HUES64 (cell line): ENCODE measurements around the gene DROSHA.

Experiments
- H3K27ac ChIP-seq: 2 replicates; pipeline ENCODE4 v1.7.0; 2013; ENCODE audit warnings: low read depth, low read length, inconsistent platforms
- H3K27me3 ChIP-seq: 2 replicates; pipeline ENCODE4 v1.6.1; 2013; ENCODE audit warnings: mild to moderate bottlenecking, low read length; ENCODE audit not compliant: insufficient read depth
- H3K36me3 ChIP-seq: 2 replicates; pipeline ENCODE4 v1.6.1; 2013; ENCODE audit warnings: mild to moderate bottlenecking, low read length; ENCODE audit not compliant: insufficient read depth
- H3K4me1 ChIP-seq: 2 replicates; pipeline ENCODE4 v1.6.1; 2013; ENCODE audit warnings: mild to moderate bottlenecking, low read length, moderate library complexity; ENCODE audit not compliant: insufficient read depth
- H3K4me3 ChIP-seq: 2 replicates; pipeline ENCODE4 v1.5.1; 2013; ENCODE audit warnings: mild to moderate bottlenecking, low read length, moderate library complexity
- H3K9ac ChIP-seq: 2 replicates; pipeline ENCODE4 v1.6.1; 2013; ENCODE audit warnings: mild to moderate bottlenecking, low read depth, low read length
- H3K9me3 ChIP-seq: 2 replicates; pipeline ENCODE4 v1.6.1; 2013; ENCODE audit warnings: low read depth, low read length; ENCODE audit not compliant: insufficient read depth
- WGBS: fragments of 150-250, 120-280 bp; methylation state at CpG from one replicate; pipeline ENCODE4 v1.1.7; 2013; ENCODE audit warnings: missing lambda C conversion rate; 5-methylcytosine and 5-hydroxymethylcytosine counted together

DROSHA gene

GRCh38 chr5:31415009-31415923 lies 116.6 kb downstream of the DROSHA start:
- Histone ChIP-seq H3K27ac (no peak overlapping the region), H3K36me3 (peaks cover 86% of the 10 kb centered on the region), H3K4me3 (no peak overlapping the region), H3K9ac (no peak overlapping the region), H3K27me3 (no peaks in the 10 kb centered on the region), H3K9me3 (no peaks in the 10 kb centered on the region), H3K4me1 (no peaks in the 10 kb centered on the region)
- WGBS = 93% methylated on average over 6 of the region's 6 CpGs

DNA sequence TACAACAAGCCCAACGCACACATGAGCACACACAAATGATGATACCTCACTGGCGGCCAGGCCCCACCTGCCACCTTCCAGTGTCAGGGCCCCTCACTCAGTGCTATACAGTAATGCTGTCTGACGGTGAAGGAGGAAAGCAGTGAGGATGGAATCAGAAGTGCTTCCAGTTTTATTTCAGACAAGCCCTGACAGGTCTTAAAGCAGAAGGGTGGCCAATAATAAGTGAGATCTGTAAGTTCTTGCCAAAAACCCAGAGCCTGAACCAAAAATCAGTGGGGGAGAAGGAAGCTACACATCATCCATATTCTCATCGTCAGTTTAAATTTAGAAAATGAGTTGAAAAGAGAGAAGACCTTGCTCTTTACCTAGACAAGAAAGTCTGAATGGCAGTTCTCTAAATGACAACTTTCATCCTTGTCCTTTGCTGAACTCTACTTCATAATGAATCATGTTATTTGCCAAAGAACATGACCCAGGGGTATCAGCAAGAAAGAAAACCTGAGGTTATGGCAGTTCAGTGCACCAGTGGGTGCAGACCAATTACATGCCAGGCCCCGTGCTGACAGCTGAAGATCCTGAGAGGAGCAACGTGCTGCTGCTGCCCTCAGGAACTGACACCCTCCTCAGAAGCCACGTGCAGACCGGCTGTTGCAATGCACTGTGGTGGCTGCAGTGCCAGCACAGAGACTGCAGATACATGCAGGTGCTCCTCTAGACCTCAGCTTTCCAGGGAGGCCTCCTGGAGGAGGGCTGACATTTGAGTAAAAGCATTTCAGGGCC lies 118.7 kb downstream of the DROSHA start:
- no peaks in the 10 kb centered on the region for H3K4me1 ChIP-seq
- peaks cover 87% of the 10 kb centered on the region for H3K36me3 ChIP-seq
- WGBS = 93% methylated on average over 7 of the region's 8 CpGs

DNA sequence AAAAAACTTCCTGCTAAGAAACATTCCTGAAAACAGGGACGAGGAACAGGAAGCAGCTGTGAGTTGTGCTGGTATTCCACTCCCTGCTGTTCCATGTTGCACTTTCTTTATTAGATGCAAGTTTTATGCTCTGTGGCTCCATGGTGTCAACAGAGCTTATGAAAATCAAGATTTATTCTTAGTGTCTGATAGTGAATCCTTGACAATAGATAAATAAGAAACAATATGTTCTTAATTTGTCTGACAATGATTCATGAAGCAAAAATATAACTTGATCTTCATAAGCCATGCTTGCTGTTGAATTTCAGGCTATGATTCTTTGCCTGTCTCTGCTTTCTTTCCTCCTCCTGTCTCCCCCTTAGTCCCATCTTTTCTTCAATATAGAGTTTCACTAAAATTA lies 119.6 kb downstream of the DROSHA start:
- Histone ChIP-seq H3K9ac (no peak overlapping the region), H3K27ac (no peak overlapping the region), H3K4me3 (no peak overlapping the region), H3K36me3 (peaks cover 87% of the 10 kb centered on the region), H3K27me3 (no peaks in the 10 kb centered on the region), H3K9me3 (no peaks in the 10 kb centered on the region), H3K4me1 (no peaks in the 10 kb centered on the region)
- WGBS = 96% methylated on average over 1 of the region's 1 CpG

More for the DNA sequence above, 118.7 kb downstream of the DROSHA start:
- no peaks in the 10 kb centered on the region for H3K9me3 ChIP-seq
- H3K27ac ChIP-seq = no peak overlapping the region
- H3K4me3 ChIP-seq = no peak overlapping the region
- H3K27me3 ChIP-seq = no peaks in the 10 kb centered on the region
- no peak overlapping the region for H3K9ac ChIP-seq

GRCh38 chr5:31410089-31410488 lies 121.8 kb downstream of the DROSHA start:
- H3K4me3 ChIP-seq = no peak overlapping the region
- no peak overlapping the region for H3K9ac ChIP-seq
- no peaks in the 10 kb centered on the region for H3K4me1 ChIP-seq
- H3K36me3 ChIP-seq = peaks cover 87% of the 10 kb centered on the region
- 96% methylated on average over 4 of the region's 5 CpGs for WGBS
- no peaks in the 10 kb centered on the region for H3K9me3 ChIP-seq
- no peaks in the 10 kb centered on the region for H3K27me3 ChIP-seq
- no peak overlapping the region for H3K27ac ChIP-seq

GRCh38 chr5:31408814-31409213 lies 123.1 kb downstream of the DROSHA start:
- Histone ChIP-seq H3K9ac (no peak overlapping the region), H3K36me3 (peaks cover 90% of the 10 kb centered on the region), H3K4me1 (no peaks in the 10 kb centered on the region), H3K27ac (no peak overlapping the region), H3K4me3 (no peak overlapping the region), H3K27me3 (no peaks in the 10 kb centered on the region), H3K9me3 (no peaks in the 10 kb centered on the region)

DNA sequence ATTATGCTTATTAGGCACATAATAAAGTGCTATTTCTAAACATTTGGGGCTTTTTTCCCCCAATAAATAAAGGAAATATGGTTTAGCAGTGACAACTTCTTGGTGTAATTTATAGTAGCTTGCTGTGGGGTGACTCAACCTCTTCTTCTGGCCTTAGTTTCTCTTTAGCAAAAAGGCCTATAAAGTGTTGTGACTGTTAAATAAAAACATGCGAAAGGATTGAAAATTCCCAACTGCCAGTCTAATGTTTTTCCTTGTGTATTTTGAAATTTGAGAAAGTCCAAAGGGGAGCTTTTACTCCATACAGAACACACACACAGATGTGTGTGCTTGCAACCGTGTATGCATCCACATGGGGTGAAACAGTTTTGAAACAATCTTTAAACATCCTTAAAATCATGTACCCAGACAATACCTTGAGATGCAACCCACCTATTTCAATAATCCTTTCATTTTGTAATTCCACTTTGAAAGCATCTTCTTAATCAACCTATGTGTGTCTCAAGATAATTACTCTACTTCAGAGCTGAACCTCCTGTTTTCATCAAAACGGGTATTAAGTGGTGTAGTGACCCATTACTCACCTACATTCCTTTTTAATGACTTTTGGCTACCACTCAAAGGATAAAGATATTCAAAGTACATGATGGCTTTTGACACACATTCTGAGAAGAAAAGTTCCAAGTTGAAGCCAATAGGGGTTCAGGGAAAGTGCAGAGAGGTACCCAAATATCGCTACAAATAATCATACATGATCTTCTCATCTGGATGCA lies 123.8 kb downstream of the DROSHA start:
- Histone ChIP-seq H3K9ac (no peak overlapping the region), H3K4me3 (no peak overlapping the region), H3K9me3 (no peaks in the 10 kb centered on the region), H3K36me3 (peaks cover 96% of the 10 kb centered on the region), H3K27ac (no peak overlapping the region), H3K4me1 (no peaks in the 10 kb centered on the region), H3K27me3 (no peaks in the 10 kb centered on the region)
- WGBS = 96% methylated on average over 4 of the region's 4 CpGs

- no peaks in the 10 kb centered on the region for H3K4me1 ChIP-seq
- H3K9ac ChIP-seq = no peak overlapping the region
- H3K27me3 ChIP-seq = no peaks in the 10 kb centered on the region
- WGBS = 96% methylated on average over 3 of the region's 3 CpGs
- H3K4me3 ChIP-seq = no peak overlapping the region
- H3K36me3 ChIP-seq = peaks cover 86% of the 10 kb centered on the region
- H3K27ac ChIP-seq = no peak overlapping the region
- H3K9me3 ChIP-seq = no peaks in the 10 kb centered on the region
Measured at GRCh38 chr5:31404325-31404724, 127.6 kb downstream of the DROSHA start.

DNA sequence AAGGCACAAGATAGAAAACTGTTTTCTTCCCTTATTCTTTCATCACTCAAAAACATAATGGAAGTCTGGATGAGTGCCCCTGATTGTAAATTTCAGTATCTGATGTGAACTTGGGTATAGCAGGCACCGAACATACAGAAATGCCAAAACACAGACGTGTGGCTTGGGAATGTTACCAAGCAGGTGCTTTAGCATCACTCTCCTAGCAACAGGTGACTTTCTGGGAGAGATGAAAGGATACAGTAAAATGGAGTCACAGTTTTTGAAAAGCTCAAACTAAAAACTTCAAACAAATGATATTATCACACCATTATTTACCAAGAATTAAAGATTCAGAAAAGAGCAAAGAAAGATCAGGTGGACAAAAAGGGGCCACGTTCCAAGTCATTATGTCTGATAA lies 130.2 kb downstream of the DROSHA start:
- Histone ChIP-seq H3K27me3 (no peaks in the 10 kb centered on the region), H3K4me3 (no peak overlapping the region), H3K36me3 (peaks cover 61% of the 10 kb centered on the region), H3K9me3 (no peaks in the 10 kb centered on the region), H3K4me1 (peaks cover 7% of the 10 kb centered on the region; the same call in 1 of the 2 replicates), H3K27ac (no peak overlapping the region), H3K9ac (no peak overlapping the region)
- WGBS = 64% methylated on average over 3 of the region's 3 CpGs

GRCh38 chr5:31397926-31398557 lies 133.9 kb downstream of the DROSHA start:
- H3K27me3 ChIP-seq = no peaks in the 10 kb centered on the region

GRCh38 chr5:31396611-31397295 lies 135.1 kb downstream of the DROSHA start:
- Histone ChIP-seq H3K4me3 (no peak overlapping the region), H3K27me3 (no peaks in the 10 kb centered on the region), H3K36me3 (peaks cover 15% of the 10 kb centered on the region), H3K27ac (no peak overlapping the region), H3K4me1 (peaks cover 7% of the 10 kb centered on the region; the same call in 1 of the 2 replicates), H3K9ac (no peak overlapping the region), H3K9me3 (no peaks in the 10 kb centered on the region)
- 88% methylated on average over 12 of the region's 12 CpGs for WGBS

More at GRCh38 chr5:31397926-31398557, 133.9 kb downstream of the DROSHA start:
- WGBS = 82% methylated on average over 11 of the region's 11 CpGs
- H3K36me3 ChIP-seq = peaks cover 25% of the 10 kb centered on the region
- H3K9me3 ChIP-seq = no peaks in the 10 kb centered on the region
- H3K27ac ChIP-seq = 0 out of 2 replicates have a peak overlapping the region, but pooled peaks have one; percentile 20
- peaks cover 7% of the 10 kb centered on the region; the same call in 1 of the 2 replicates for H3K4me1 ChIP-seq
- no peak overlapping the region; the same call in 1 of the 2 replicates for H3K9ac ChIP-seq
- no peak overlapping the region for H3K4me3 ChIP-seq
